ENCODE measurements around the gene GRIK1.

Gene GRIK1

DNA sequence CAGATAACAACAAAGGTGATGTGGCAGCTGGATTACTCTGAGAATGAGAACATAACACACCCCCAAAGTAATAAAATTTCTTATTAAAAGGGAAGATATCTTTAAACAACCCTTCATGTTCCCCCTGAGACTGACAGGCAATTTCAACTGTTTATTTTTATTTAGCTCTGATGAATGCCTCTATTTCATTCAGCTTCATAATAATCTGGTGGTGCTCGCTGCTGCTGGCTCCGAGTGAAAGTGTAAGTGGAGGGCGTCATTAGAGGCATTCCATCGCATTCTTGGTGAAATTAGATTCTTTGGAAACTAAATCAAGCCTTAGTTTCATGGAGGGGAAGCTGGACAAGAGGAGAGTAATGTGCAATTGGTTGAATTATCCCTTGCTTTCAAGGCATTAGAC is 128.9 kb downstream of the GRIK1 start:
- H3K4me3 ChIP-seq (ENCODE audit: low read depth, low read length) = no peak overlapping the region
- TF ChIP-seq CTCF (IDR thresholded peaks at IDR 0.05; ENCODE audit: low read depth, low read length) = no peak

DNA sequence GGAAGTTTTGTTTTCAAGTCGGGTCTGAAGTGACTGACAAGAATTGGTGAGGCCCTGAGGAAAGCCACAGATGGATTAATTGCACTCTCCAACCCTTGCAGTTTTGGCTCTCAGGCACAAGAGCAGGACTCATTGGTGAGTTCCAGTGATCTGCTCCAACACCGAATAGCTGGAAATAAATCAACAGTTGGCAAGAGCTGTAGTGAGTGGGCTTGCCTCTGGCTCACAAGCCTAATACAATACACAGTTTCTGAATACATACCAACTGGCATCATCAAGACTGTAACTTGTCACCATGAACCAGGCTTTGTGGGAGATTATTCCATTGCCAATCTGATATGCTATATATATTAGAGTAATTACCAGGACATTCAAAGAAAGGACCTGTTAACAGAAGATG is 131.6 kb downstream of the GRIK1 start:
- H3K4me3 ChIP-seq (ENCODE audit: low read depth, low read length) = no peak overlapping the region
- no peak for TF ChIP-seq CTCF (IDR thresholded peaks at IDR 0.05; ENCODE audit: low read depth, low read length)

DNA sequence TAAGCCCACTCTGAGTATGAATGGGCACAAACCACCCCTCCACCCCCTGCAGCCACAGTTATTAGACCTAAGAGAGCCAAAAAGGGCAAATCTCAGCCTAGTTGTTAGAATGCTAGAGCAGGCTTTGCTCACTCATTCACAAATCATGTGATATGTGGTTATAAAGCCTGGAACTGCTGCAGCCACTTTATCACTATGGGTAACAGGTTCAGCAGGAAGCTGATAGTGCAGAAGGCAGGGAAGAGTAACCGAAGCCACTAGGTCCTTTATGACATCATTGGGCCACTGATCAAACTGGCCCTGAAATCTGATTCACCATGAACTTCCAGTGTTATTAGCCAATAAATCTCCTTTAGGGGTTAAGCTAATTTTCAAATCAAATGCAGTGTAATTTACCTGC is 134.7 kb downstream of the GRIK1 start:
- no peak for TF ChIP-seq CTCF (IDR thresholded peaks at IDR 0.05; ENCODE audit: low read depth, low read length)
- no peak overlapping the region for H3K4me3 ChIP-seq (ENCODE audit: low read depth, low read length)

GRCh38 chr21:29803191-29803590 is 136.6 kb downstream of the GRIK1 start:
- no peak overlapping the region for H3K4me3 ChIP-seq (ENCODE audit: low read depth, low read length)
- TF ChIP-seq CTCF (IDR thresholded peaks at IDR 0.05; ENCODE audit: low read depth, low read length) = no peak

DNA sequence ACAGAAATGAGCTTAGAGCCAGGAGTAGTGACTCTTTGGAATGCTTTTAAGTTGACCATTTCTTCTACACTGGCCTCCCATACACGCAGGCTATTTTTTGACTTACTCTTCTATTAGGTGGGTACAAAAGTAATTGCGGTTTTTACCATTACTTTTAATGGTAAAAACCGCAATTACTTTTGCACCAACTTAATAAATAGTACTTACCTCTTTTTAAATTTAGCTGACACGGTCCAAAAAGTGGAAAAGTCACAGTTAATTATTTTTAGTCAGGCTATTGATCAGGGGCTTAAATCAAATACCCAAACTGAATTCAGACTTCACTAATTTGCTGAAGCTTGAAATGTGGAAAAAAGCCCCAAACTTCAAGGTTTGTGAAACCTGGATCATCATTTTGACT is 138.7 kb downstream of the GRIK1 start:
- no peak for TF ChIP-seq CTCF (IDR thresholded peaks at IDR 0.05; ENCODE audit: low read depth, low read length)
- no peak overlapping the region for H3K4me3 ChIP-seq (ENCODE audit: low read depth, low read length)

DNA sequence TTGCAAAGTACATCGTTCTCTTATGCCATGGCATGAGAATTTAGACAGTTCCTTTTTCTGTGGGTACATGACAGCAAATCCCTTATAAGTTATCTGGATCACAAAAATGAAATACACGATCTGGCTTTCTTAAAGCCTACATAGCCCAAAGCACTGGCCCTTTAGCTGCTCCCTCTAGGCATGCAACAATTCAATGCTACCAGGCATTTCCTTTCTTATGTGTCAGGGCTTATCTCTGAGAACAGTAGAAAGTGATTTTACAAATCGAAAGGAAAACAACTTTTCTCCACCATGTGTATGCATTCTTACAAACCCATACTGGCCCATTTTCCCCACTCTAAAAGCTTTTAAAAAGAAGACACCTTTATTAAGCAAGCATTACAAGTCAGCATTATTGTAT is 139.7 kb downstream of the GRIK1 start:
- TF ChIP-seq CTCF (IDR thresholded peaks at IDR 0.05; ENCODE audit: low read depth, low read length) = no peak
- no peak overlapping the region for H3K4me3 ChIP-seq (ENCODE audit: low read depth, low read length)

GRCh38 chr21:29798840-29799239 is 141.0 kb downstream of the GRIK1 start:
- H3K4me3 ChIP-seq (ENCODE audit: low read depth, low read length) = no peak overlapping the region
- TF ChIP-seq CTCF (IDR thresholded peaks at IDR 0.05; ENCODE audit: low read depth, low read length) = no peak

All from WI38 (cell line).